Activated CD8-positive, alpha-beta memory T cell treated with anti-CD3 and anti-CD28 coated beads, Interleukin-2, amount 50 U/mL, for 48 hours (primary cell): Measurements from ENCODE around the gene GPR146.

ENCODE experiments used
- DNase-seq: peaks from one replicate; pipeline ENCODE4 v3.0.0-alpha.2; 2020

Gene GPR146

DNA sequence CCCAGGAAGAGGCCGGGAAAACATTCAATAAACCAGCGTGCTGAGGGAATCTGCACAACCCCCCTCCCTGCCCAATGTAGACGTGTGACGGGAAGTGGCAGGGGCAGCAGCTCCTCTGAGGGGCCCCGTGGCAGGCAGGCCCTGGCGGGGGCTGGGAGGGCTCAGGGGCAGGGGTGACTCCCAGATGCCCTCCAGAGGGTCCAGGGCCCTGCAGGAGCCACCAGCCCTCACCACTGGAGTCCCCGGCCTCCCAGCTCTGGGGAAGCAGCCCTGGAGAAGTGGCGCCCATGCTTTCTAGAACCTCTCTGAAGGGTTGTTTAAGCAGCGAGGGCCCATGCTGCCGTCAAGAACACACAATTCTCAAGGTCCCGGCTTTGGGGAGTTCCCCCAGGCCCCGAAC, 35.2 kb downstream of the GPR146 start:
- DNase-seq = no peak

DNA sequence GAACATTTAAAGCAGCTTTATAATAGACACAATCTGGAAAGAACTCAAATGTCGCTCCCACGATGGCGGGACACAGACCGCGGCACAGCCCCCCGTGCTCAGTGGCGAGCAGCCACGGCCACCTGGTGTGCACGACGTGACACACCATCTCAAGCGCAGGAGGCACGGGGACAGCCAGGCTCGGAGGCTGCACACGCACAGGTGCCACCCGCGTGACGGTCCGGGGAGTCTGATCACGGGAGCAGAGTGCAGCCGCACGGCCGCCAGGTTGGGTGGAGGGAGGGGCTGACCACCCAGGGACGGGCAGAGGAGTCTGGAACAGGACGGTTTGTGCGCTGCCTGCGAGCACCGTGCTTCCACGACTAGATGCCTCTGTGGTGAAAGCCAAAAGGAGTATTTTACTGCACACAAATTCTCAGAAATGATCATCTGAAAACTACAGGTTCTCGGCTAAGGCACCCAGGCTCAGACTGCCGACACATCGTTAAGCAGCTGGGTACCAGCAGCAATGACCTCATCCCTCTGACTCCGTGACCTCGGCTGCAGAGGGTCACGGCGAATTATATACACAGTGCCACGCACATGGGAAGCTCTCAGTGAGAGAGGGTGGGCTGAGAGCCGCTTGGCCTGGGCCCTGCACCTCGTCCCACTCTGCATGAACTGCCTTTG, 36.0 kb downstream of the GPR146 start:
- DNase-seq = no peak

DNA sequence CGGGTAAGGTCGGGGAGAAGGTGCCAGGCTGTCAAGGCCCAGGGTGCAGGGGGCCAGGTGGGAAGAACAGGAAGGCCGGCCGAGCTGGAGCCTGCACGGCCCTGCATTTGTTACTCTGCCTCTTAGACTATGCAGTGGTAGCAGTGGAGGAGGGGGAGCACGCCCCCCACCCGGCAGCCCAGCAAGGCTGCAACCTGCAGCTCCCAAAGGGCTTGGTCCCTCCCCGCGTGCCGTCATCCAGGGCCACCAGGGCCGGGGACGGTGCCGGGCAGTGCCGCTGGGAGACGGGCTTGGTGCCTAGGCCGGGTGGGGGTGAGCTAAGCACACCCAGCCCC, 36.5 kb downstream of the GPR146 start:
- DNase-seq = no peak

DNA sequence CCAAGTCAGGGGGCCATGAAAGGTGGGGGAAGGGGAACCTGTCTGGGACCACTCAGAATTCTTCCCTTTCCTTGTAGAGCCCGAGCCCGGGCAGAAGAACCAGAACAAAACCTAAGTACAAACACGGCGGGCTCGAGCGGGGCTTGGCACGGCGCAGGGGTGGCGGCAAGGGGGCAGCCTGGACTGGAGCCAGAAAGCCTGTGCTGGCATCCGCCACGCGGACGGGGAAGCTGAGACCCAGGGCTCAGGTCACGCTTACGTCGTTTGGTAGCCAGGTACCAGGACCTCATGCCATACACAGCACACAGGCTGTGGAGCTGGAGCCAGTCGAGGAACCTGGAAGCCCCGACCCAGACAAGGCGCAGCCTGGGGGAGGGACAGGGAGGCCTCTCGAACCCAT, 37.0 kb downstream of the GPR146 start:
- no peak for DNase-seq

DNA sequence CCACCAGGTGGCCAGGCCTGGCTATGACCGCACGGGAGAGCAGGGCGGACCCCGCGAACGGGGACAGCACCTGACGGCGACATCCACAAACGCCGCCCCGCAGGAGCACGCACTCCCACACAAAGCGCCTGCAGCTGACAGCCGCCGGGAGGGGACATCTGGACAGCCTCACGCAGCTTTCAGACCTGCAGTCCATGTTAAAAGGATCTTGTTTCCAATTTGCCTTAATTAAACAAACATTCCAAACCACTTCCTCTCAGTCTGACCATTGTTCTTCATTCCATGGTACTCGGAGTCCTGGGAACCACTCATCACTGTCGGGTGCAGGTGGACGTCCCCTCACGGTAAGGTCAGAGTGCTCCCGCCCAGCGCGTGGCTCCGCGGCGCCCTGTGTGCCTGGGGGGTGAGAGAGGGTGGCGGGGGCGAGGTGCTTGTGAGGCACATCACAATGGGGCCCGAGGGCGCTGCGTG, 37.6 kb downstream of the GPR146 start:
- DNase-seq = no peak

DNA sequence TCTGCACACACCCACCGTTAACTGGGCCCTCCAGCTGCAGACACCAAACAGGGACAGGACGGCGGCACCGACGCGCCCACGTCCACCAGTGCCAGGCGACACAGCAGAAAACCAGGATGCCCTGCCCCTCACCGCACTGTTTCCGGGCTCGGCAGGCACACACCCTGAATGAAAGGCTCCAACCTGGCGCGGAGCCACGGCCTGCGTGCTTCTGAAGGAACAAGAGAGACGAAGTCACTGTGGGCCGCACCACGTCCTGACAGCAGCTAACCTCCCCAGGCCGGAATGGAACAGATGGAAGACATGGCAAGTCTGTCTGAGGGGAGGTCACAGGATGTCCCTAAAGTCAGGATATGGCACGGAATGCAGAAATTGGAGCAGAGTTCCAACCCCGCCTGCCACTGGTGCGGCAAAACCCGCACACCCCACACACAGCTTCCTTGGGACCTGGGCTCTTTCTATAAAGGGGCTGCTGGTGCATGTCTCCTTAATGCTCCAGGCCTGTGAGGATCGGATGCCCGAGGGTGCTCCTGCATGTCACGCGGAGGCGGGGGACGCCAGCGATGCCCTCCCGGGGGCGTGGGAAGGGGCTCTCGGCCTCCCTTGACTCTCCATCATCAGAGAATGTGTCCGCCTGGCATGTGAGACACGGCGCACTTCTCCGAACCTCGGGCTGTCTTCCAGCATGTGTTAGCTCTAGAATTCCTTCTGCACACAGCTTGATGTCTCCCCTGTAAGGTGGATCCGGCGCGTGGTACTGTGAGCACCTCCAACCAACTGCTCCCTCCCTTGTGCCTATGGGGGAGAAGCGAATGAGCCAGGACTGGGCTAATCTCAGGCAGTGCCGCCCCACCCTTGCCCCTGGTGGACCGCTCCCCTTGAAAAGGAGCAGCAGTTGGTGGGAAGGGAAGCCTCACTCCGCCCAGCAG, 39.6 kb downstream of the GPR146 start:
- DNase-seq = no peak

DNA sequence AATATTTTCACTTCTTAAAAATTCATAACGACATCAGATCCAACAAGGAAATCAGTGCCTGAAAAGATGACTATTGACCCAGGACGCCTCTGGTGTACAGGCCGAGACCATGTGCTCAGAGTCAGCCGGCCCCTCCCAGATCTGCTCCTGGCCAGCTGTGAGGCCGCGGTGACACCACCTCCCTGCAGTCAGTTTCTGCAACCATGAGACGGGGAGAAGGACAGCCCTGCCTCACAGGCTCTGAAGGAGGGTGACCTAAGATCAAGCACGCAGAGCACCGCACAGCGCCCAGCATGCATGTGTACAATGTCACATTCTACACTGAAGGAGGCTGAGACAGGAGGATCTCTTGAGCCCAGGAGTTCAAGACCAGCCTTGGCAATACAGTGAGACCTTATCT, 40.9 kb downstream of the GPR146 start:
- no peak for DNase-seq

DNA sequence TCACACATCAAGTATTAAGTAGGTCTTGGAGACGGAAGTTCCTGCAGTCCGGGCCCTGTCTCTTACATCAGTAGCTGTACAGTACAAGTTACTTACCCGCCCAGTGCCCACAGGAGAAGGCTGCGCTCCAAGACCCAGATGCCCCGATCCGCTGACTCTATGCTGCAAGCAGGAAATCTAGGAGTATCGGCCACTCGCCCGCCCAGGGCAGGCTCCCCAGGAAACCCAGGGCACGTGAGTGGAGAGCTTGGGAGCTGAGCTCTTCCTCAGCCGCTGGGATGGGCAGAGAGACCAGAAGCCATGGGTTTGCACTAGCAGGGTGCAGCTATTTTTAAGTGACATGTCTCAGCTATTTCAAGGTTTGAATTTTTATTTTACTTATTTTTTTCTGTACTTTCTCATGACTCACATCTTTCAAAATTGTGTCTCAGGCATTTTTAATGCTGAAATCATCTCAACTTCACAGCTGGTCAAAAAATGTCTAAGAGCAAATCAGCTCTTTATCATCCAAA, 41.6 kb downstream of the GPR146 start:
- DNase-seq = no peak

DNA sequence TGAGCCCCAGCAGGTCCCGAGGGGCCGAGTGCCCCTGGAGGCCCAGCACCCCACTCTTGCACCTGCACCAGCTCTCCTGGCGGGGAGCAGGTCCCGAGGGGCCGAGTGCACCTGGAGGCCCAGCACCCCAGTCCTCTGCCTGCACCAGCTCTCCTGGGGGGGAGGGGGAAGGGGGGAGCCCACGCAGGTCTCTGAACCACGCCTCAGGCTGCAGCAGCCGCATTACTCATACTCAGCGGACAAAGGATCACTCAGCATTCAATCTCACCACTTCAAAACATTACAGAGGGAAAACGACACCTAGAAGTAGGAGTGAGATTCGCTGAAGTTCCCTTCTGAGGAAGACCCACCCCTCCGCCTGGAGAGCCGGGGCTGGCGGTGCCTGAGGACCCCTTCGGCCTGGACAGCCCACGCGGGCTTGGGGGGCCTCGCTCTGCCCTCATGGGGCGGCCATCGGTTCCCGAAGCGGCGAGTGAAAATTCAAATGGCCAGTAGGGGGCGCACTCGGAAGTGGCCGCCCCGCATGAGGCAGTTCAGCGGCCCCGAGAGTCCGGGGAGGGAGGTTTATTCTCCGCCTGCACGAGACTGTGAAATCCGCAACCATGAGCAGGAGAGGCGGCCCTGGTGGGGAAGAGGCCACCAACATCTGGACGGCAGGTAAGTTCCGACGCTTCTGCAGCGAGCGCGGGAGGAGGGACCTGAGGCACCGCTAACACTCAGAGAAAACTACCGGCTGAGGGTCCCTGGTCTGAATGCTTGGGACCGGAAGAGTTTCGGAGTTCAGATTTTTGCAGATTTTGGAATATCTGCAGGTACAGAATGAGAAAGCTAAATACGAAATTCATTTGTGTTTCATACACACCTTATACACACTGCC, 42.5 kb downstream of the GPR146 start:
- DNase-seq = peak; percentile 97

DNA sequence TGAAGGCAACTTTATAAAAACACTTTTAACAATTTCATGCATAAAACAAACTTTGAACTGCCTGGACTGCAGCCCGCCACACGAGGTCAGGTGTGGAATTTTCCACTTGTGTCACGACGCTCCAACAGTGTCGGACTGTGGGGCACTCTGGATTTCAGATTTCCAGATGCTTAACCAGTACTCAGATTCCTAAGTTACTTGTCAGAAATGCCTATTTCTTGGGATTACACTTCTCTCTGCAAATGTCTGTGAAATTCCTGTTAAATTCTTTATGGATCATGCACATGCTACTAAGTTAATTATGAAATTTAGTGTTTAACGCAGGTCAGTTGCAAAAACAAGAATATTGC, 43.1 kb downstream of the GPR146 start:
- DNase-seq = no peak

DNA sequence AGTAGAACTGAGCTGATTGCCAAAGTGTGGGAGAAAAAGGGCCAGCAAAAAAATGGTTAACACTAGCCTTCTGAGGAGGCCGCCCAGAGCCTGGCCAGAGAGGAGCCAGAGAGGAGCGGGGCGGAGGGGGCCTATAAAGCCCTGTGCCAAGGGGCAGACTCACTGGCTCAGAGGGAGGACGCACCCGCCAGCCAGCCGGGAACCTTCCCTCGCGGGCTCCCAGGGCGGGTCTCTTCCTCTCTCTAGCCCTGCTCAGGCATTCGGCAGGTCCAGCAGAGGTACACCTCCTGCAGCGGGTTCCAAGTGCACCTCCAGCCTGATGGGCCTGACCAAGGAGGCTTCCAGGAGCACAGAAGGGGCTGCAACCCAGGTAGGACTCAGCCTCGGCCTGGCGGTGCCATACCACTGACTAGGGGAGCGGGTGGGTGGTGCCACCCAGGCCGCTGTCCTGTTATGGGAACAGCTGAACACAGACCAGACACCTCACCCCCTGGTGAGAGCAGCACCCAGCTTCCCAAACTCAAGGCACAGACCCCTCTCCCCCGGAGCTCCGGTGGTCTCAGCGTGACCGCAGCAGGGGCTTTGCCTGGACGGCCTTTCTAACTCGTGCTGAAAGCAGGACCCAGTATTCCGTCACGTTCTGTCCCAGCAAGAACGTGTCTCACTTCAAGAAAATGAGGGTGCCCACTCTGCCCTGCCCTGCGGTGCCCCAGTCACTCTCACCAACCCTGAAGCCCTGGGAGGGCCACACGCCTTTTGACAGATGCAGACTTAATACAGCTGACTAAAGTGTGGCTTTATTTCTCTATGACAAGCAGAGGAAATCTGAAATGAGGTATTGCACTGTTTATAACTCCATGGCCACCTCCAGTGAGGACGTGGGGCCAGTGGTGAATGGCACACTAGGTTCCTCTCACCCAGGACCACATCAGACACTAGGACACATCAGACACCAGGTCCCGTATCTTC, 43.9 kb downstream of the GPR146 start, which contains the start of gene GPER1:
Gene GPER1 (plus strand): TSS at position 162 of the 969 bp plus-strand sequence. CDS start 3,616 bp downstream, outside the sequence.
- no peak for DNase-seq

DNA sequence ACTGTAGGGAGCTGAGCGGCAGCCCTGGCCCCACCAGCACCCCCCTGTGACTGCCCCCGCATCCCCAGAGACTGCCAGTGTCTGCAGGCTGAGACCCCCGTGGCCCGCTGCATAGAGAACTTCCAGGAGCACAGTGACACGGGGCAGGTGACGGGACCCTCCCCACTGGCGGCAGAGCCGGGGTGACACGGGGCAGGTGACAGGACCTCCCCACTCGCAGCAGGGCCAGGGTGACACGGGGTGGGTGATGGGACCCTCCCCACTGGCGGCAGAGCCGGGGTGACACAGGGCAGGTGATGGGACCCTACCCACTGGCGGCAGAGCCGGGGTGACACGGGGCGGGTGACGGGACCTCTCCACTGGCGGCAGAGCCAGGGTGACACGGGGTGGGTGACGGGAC, 45.9 kb downstream of the GPR146 start:
- DNase-seq = no peak

DNA sequence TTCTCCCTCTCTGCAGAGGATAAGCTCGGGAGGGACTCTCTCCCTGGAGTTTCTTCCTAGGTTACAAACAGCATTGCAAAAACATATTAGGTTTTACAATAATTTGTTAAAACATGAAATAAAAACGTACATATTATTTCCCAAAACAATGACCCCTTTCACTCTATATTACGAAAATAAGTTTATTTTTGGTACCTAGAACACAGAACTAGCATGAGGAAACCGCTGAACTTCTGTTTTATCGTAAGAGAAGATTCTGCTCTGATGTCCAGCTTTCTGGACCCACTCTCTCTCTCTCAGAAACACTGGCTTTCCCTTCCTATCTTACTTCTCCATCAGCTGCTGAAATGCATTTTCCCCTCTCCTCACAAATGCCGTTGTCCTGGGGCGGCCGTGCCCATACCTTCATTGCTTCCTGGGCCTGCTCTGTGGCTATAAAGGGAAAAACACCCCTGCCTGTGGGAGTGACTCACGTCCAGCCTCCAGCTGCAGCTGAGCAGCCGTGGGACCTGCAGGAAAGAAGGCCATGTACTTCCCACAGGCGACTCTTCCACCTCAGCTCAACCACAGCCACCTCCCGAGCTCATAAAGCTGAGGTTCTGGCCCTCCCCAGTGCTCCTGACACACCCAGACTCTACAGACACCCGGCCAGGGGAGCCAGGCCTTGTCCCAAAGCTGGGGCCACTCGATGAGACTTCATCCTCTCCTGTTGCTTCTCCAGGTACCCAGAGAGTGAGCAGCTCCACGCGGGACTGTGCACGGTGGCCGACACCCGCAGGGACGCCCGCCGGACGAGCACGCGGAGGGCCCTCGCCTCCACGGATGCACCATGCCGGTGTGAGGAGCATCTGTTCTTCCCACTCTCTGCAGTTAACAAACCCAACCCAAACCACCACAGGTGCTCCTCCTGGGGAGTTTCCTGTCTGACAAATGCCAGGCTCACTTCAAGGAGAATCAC, 46.6 kb downstream of the GPR146 start:
- DNase-seq = no peak

DNA sequence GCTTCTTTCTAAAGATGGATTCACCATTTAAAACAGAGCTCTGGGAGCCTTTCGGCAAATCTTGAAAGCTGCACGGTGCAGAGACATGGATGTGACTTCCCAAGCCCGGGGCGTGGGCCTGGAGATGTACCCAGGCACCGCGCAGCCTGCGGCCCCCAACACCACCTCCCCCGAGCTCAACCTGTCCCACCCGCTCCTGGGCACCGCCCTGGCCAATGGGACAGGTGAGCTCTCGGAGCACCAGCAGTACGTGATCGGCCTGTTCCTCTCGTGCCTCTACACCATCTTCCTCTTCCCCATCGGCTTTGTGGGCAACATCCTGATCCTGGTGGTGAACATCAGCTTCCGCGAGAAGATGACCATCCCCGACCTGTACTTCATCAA, 47.3 kb downstream of the GPR146 start:
- no peak for DNase-seq

DNA sequence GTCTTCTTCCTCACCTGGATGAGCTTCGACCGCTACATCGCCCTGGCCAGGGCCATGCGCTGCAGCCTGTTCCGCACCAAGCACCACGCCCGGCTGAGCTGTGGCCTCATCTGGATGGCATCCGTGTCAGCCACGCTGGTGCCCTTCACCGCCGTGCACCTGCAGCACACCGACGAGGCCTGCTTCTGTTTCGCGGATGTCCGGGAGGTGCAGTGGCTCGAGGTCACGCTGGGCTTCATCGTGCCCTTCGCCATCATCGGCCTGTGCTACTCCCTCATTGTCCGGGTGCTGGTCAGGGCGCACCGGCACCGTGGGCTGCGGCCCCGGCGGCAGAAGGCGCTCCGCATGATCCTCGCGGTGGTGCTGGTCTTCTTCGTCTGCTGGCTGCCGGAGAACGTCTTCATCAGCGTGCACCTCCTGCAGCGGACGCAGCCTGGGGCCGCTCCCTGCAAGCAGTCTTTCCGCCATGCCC, 47.9 kb downstream of the GPR146 start:
- no peak for DNase-seq

DNA sequence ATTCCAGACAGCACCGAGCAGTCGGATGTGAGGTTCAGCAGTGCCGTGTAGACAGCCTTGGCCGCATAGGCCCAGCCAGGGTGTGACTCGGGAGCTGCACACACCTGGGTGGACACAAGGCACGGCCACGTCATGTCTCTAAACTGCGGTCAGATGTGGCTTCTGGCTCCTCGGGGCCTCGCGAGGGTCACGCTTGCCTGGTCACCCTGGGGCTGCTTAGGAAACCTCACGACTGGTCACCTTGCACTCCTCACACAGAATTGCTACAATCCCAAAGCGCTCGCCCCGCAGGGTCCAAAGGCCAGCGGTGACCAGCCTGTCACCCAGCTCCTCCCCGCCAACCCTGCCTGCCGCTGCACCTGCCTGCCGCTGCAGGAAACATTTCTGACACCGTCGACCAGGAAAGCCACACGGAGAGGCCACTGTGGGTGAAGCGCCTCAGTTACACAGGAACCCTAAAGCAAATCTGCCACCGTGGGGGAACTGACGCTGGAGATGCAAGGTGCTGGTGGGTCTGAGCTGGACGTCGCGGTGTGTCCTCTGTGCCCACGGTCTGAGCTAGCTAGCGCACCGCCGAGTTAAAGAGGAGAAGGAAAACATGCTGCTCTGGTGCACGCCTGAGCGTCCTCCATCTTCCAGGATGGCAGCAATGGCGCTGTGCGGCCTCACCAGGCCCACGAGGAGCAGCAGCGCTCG, 48.6 kb downstream of the GPR146 start:
- no peak for DNase-seq

DNA sequence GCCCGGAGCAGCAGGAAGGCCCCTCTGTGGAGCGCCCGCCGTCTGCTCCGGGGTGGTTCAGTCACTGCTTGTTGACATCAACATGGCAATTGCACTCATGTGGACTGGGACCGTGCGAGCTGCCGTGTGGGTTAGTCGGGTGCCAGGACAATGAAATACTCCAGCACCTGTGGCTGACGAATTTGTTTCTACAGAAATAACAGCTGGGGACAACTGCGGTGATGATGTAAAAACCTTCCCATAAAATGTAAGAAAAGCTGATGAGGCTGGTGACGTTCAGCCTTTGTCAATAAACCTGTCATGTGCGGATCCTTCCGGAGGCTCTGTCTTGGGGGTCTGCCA, 49.1 kb downstream of the GPR146 start:
- no peak for DNase-seq

DNA sequence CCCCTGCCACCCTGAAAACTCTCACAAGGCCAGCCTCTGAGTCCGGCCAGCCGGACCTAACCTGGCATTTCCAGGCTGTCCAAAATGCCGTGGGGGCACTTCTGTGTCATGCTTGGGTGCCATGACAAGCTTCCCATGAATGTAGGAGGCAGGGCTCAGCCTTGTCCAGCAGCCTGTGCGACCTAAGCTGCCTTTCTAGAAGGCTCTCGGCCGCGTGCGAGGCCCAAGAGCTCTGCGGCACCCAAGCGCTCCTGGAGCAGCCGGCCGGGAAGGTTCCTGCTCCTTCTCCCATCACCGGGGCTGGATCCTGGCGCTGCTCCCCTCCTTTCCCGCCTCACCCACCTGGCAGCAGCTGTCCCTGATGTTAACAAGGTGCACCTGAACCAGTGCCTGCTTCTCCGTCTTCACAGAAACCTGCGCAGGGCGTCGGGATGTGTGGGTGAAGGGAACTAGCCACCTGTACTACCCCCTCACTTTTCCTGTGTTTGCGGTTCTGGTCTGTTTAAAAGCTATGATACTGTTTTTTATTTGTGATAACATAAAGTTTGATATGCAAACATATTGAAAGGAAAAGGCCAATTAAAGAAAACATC, 49.7 kb downstream of the GPR146 start:
- DNase-seq = no peak

DNA sequence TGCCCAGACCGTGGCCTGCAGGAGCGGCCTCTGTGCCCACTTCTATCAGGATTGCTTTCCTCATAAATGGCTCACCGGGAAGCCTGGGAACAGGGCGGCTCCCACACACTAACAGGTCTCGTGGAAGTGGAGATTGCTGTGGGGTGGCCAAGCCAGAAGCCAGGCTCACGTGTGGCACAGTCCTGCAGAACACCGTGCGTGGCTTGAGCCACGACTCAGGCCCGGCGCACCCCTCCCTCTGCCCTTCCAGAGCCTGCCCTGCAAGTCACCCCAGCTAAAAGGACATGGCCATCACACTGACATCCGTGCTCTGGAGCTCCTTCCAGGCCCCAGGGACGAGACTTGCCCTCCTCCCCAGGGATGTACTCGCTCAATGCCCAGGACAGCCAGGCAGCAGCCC, 50.5 kb downstream of the GPR146 start:
- DNase-seq = no peak
